ENCODE data around the gene HOXB6.

HOXB6 gene

GRCh38 chr17:48593840-48594537 is 10.8 kb downstream of the HOXB6 start:
- peak; percentile 66 to 79 (median 71) for DNase-seq

- DNase-seq: peak in 1 of 5 experiments; percentile 44
Observed at GRCh38 chr17:48593126-48593829, 11.5 kb downstream of the HOXB6 start, which contains the start of gene HOXB5. Gene HOXB5, minus strand, starts transcription at chr17:48593779. Its CDS starts 97 bp downstream, at chr17:48593682.

- no peak for DNase-seq
Observed at GRCh38 chr17:48592577-48592976, 12.2 kb downstream of the HOXB6 start.

GRCh38 chr17:48592057-48592514 is 12.7 kb downstream of the HOXB6 start:
- no peak for DNase-seq

GRCh38 chr17:48591255-48592056 is 13.3 kb downstream of the HOXB6 start:
- DNase-seq: no peak

GRCh38 chr17:48590607-48591161 is 14.1 kb downstream of the HOXB6 start:
- DNase-seq: no peak

GRCh38 chr17:48589831-48590606 is 14.8 kb downstream of the HOXB6 start, which contains the start of gene HOXB3:
Gene HOXB3, minus strand, starts transcription at chr17:48590241. Its CDS starts 37,767 bp downstream, at chr17:48552474.
- no peak for DNase-seq

- DNase-seq: no peak
Observed at GRCh38 chr17:48589060-48589830, 15.5 kb downstream of the HOXB6 start.

- no peak for DNase-seq
Observed at GRCh38 chr17:48588528-48588927, 16.3 kb downstream of the HOXB6 start.

GRCh38 chr17:48588074-48588415 is 16.7 kb downstream of the HOXB6 start:
- no peak for DNase-seq

- DNase-seq: no peak
Observed at GRCh38 chr17:48587276-48588073, 17.3 kb downstream of the HOXB6 start.

- DNase-seq: peak in 1 of 5 experiments; percentile 28
Observed at GRCh38 chr17:48586355-48587258, 18.2 kb downstream of the HOXB6 start.

- DNase-seq: no peak
Observed at GRCh38 chr17:48584223-48584741, 20.5 kb downstream of the HOXB6 start.

- DNase-seq: no peak
Observed at GRCh38 chr17:48583708-48584222, 21.0 kb downstream of the HOXB6 start.

- no peak for DNase-seq
Observed at GRCh38 chr17:48582750-48583069, 22.1 kb downstream of the HOXB6 start.

GRCh38 chr17:48579760-48580554 is 24.8 kb downstream of the HOXB6 start:
- DNase-seq: no peak

- no peak for DNase-seq
Observed at GRCh38 chr17:48579471-48579759, 25.4 kb downstream of the HOXB6 start.
